SK-MEL-5 (cell line): Measurements from ENCODE around the gene GAST. TPM values are rescaled to one million over a fixed set of nuclear protein-coding genes. Genes with fewer than 3 reads are reported as not detected.

Source experiments
- DNase-seq: peaks from one replicate; pipeline ENCODE4 v3.0.0-alpha.2; 2016; ENCODE audit warnings: low read depth, low spot score
- in situ Hi-C: cut with HindIII; loops from 2 replicates; pipeline ENCODE4 v1.10.0; 2016; ENCODE audit warnings: low sequenced_read_pairs, high pct_unique_total_duplicates, low pct_unique_long_range_greater_than_20kb
- small RNA-seq, 2 experiments: library from RNA; depleted of rRNA; stranded (forward); fragments of <200 nt; gene quantifications; one replicate each; pipeline ENCODE3, GENCODE V24; 2014
- total RNA-seq: library from RNA; depleted of rRNA; stranded (reverse); fragments of >200 nt; shearing (Covaris generic); gene quantifications from 2 replicates; pipeline ENCODE4 v1.2.3, GENCODE V29; 2014; rRNA removed

Gene GAST
- total RNA-seq, 1 experiment from 2014 or later = not detected

- DNase-seq = no peak
- in situ Hi-C loops = no loop called here
These were observed 50.3 kb downstream of the GAST start for GRCh38 chr17:41762391-41762790.

GRCh38 chr17:41762841-41763240 lies 50.7 kb downstream of the GAST start:
- no peak for DNase-seq
- in situ Hi-C loops = no loop called here

GRCh38 chr17:41763327-41763726 lies 51.2 kb downstream of the GAST start:
- DNase-seq = no peak
- in situ Hi-C loops = no loop called here

Small RNAs within 50 kb of the gene (small RNA-seq; reads per million reads assigned to genes)
- gene RN7SL399P (0 reads per million in 2 experiments), gene RNA5SP442 (0 to 3.7 reads per million in 2 experiments)

Other genes with a start within 250 kb of the GAST start
- gene KRT32, start 244.9 kb upstream of the GAST start, total RNA-seq = not detected in 2 replicates
- not detected in 2 replicates for gene KRT35, start 231.2 kb upstream of the GAST start, total RNA-seq
- not detected in 2 replicates for gene KRT36, start 222.4 kb upstream of the GAST start, total RNA-seq
- not detected in 2 replicates for gene KRT13, start 206.7 kb upstream of the GAST start, total RNA-seq
- 0.13 and 0.61 TPM in 2 replicates for gene KRT15, start 193.4 kb upstream of the GAST start, total RNA-seq
- not detected in 2 replicates for gene KRT19, start 184.0 kb upstream of the GAST start, total RNA-seq
- gene KRT9, start 140.3 kb upstream of the GAST start, total RNA-seq = not detected in 2 replicates
- gene KRT14, start 125.4 kb upstream of the GAST start, total RNA-seq = not detected in 2 replicates
- gene KRT16, start 99.6 kb upstream of the GAST start, total RNA-seq = not detected in 2 replicates
- gene KRT17, start 87.8 kb upstream of the GAST start, total RNA-seq = not detected in 2 replicates
- gene EIF1, start 23.4 kb upstream of the GAST start, total RNA-seq = 129 and 155 TPM in 2 replicates
- gene HAP1, start 22.3 kb downstream of the GAST start, total RNA-seq = 0.40 and 0.53 TPM in 2 replicates
- gene JUP, start 74.4 kb downstream of the GAST start, total RNA-seq = 0.50 and 0.83 TPM in 2 replicates
- 29.9 and 31.2 TPM in 2 replicates for gene P3H4, start 99.6 kb downstream of the GAST start, total RNA-seq
- gene FKBP10, start 100.7 kb downstream of the GAST start, total RNA-seq = 236 and 244 TPM in 2 replicates
- gene NT5C3B, start 123.9 kb downstream of the GAST start, total RNA-seq = 86.3 and 92.7 TPM in 2 replicates
- gene KLHL10, start 125.5 kb downstream of the GAST start, total RNA-seq = not detected in 2 replicates
- gene KLHL11, start 153.1 kb downstream of the GAST start, total RNA-seq = 18.5 and 19.7 TPM in 2 replicates
- 112 and 113 TPM in 2 replicates for gene ACLY, start 206.6 kb downstream of the GAST start, total RNA-seq
- 0.98 and 1.3 TPM in 2 replicates for gene ODAD4, start 218.3 kb downstream of the GAST start, total RNA-seq